SK-N-SH (cell line): ENCODE measurements around the gene NHS. TPM values are rescaled to one million over a fixed set of nuclear protein-coding genes. Genes with fewer than 3 reads are reported as not detected.

Source experiments
- CTCF ChIA-PET: fragments of 300-600, 350-600 bp; formaldehyde crosslinking; extraction: SDS; loops from one replicate; lab custom pipeline; 2021; lab: Yijun Ruan, JAX
- POLR2A ChIA-PET: fragments of 350-600 bp; sonication (Branson Sonifier 250); formaldehyde crosslinking; extraction: SDS; loops from one replicate; lab custom pipeline; 2020; ENCODE audit warnings: antibody characterized with exemption, inconsistent platforms; lab: Yijun Ruan, JAX
- DNase-seq: peaks from one replicate; pipeline ENCODE4 v3.0.0; 2012
- H2AFZ ChIP-seq: fragments of 200-600 bp; sonication (generic); 2 replicates; pipeline ENCODE4 v1.8.1; 2016; ENCODE audit warnings: antibody characterized with exemption, mild to moderate bottlenecking, low read depth
- H3F3A ChIP-seq: fragments of 200-600 bp; sonication (generic); replicated peaks from 2 replicates; pipeline ENCODE3; 2016; ENCODE audit warnings: antibody characterized with exemption, mild to moderate bottlenecking; ENCODE audit not compliant: insufficient read depth
- H3K27ac ChIP-seq, 2 experiments: fragments of 200-500 bp in 1 of 2; fragments of 200-600 bp in 1 of 2; sonication (Bioruptor generic) in 1 of 2; sonication (generic), shearing (Covaris generic) in 1 of 2; 2 replicates each; pipeline versions ENCODE4 v1.5.1 to v1.6.1; 2014 to 2016; ENCODE audit warnings: low read depth in 2 of 2, inconsistent platforms in 1 of 2, low read length in 1 of 2, mild to moderate bottlenecking in 1 of 2, mixed read lengths in 1 of 2
- H3K27me3 ChIP-seq: fragments of 200-600 bp; sonication (generic), shearing (Covaris generic); 2 replicates; pipeline ENCODE4 v1.6.1; 2016; ENCODE audit warnings: mixed run types; ENCODE audit not compliant: insufficient read depth
- H3K36me3 ChIP-seq, 2 experiments: fragments of 200-500 bp in 1 of 2; fragments of 200-600 bp in 1 of 2; sonication (Bioruptor generic) in 1 of 2; sonication (generic) in 1 of 2; replicated peaks in 1 of 2; 2 replicates each; pipeline versions ENCODE3 to v1.5.1; 2014 to 2016; ENCODE audit warnings: low read length in 1 of 2, mild to moderate bottlenecking in 1 of 2; ENCODE audit not compliant: insufficient read depth in 2 of 2, control insufficient read depth in 1 of 2
- H3K4me1 ChIP-seq, 2 experiments: fragments of 200-500 bp in 1 of 2; fragments of 200-600 bp in 1 of 2; sonication (Bioruptor generic) in 1 of 2; sonication (generic), shearing (Covaris generic) in 1 of 2; 2 replicates each; pipeline versions ENCODE4 v1.5.1 to v1.6.1; 2014 to 2016; ENCODE audit warnings: low read depth in 1 of 2, low read length in 1 of 2, mixed run types in 1 of 2; ENCODE audit not compliant: insufficient read depth in 2 of 2, control insufficient read depth in 1 of 2
- H3K4me2 ChIP-seq: fragments of 200-600 bp; sonication (generic), shearing (Covaris generic); 2 replicates; pipeline ENCODE4 v1.6.1; 2017; ENCODE audit warnings: mixed run types
- H3K4me3 ChIP-seq, 2 experiments: fragments of 200-500 bp in 1 of 2; fragments of 200-600 bp in 1 of 2; sonication (Bioruptor generic) in 1 of 2; sonication (generic), shearing (Covaris generic) in 1 of 2; 2 replicates each; pipeline versions ENCODE4 v1.5.1 to v1.8.1; 2014 to 2016; ENCODE audit warnings: low read depth in 2 of 2, inconsistent platforms in 1 of 2, low read length in 1 of 2, mild to moderate bottlenecking in 1 of 2, mixed read lengths in 1 of 2, moderate library complexity in 1 of 2
- H3K79me2 ChIP-seq: fragments of 200-600 bp; sonication (generic); 2 replicates; pipeline ENCODE4 v1.8.1; 2017; ENCODE audit warnings: mild to moderate bottlenecking; ENCODE audit not compliant: insufficient read depth
- H3K9ac ChIP-seq: fragments of 200-600 bp; sonication (generic); 2 replicates; pipeline ENCODE4 v1.6.1; 2017; ENCODE audit warnings: mixed run types
- H3K9me2 ChIP-seq: fragments of 200-600 bp; sonication (generic); 2 replicates; pipeline ENCODE4 v1.6.1; 2017; ENCODE audit warnings: mixed run types
- H3K9me3 ChIP-seq: fragments of 200-600 bp; sonication (generic); 2 replicates; pipeline ENCODE4 v1.6.1; 2017; ENCODE audit warnings: mixed run types, mild to moderate bottlenecking, moderate library complexity
- H4K20me1 ChIP-seq: fragments of 200-600 bp; sonication (generic); 2 replicates; pipeline ENCODE4 v1.6.1; 2017; ENCODE audit warnings: mild to moderate bottlenecking, mixed run types; ENCODE audit not compliant: insufficient read depth
- CHD2 ChIP-seq: fragments of 150-350 bp; IDR thresholded peaks from 2 replicates; pipeline ENCODE4 v1.6.1; 2018; ENCODE audit warnings: low read length; ENCODE audit not compliant: partially characterized antibody
- EZH2phosphoT487 ChIP-seq: fragments of 200-600 bp; sonication (generic); IDR thresholded peaks from 2 replicates; pipeline ENCODE4 v1.6.1; 2017; ENCODE audit warnings: low read depth, mixed run types, mild to moderate bottlenecking, antibody characterized with exemption, moderate library complexity, borderline replicate concordance
- FOXJ3 ChIP-seq: sonication (generic); formaldehyde crosslinking; IDR thresholded peaks from 2 replicates; pipeline ENCODE4 v1.5.1; 2020; ENCODE audit warnings: mild to moderate bottlenecking, missing genetic modification reagents
- FOXM1 ChIP-seq: IDR thresholded peaks from 2 replicates; pipeline ENCODE4 v1.4.0; 2012; ENCODE audit warnings: low read depth, mild to moderate bottlenecking
- GABPA ChIP-seq: IDR thresholded peaks from 2 replicates; pipeline ENCODE4 v1.4.0; 2012; ENCODE audit warnings: low read depth, mild to moderate bottlenecking
- MEF2A ChIP-seq: IDR thresholded peaks from 2 replicates; pipeline ENCODE4 v1.4.0; 2012; ENCODE audit warnings: low read depth, borderline replicate concordance
- MXI1 ChIP-seq: IDR thresholded peaks from 2 replicates; pipeline ENCODE4 v1.6.1; 2012; ENCODE audit warnings: mild to moderate bottlenecking, low read depth, low read length, improper control_type of control experiment
- NFIC ChIP-seq: IDR thresholded peaks from 2 replicates; pipeline ENCODE4 v1.4.0; 2012; ENCODE audit warnings: borderline replicate concordance
- POLR2AphosphoS5 ChIP-seq: IDR thresholded peaks from 2 replicates; pipeline ENCODE4 v1.6.1; 2012; ENCODE audit warnings: low read depth, low read length
- REST ChIP-seq: IDR thresholded peaks from 2 replicates; pipeline ENCODE4 v1.6.1; 2012; ENCODE audit warnings: mild to moderate bottlenecking, low read depth, low read length, moderate library complexity
- RXRA ChIP-seq: IDR thresholded peaks from 2 replicates; pipeline ENCODE4 v1.4.0; 2012; ENCODE audit warnings: low read depth, mild to moderate bottlenecking, borderline replicate concordance
- SMC3 ChIP-seq: IDR thresholded peaks from 2 replicates; pipeline ENCODE4 v1.6.1; 2012; ENCODE audit warnings: low read depth, low read length, improper control_type of control experiment
- TCF12 ChIP-seq: IDR thresholded peaks from 2 replicates; pipeline ENCODE4 v1.4.0; 2012
- TEAD4 ChIP-seq: IDR thresholded peaks from 2 replicates; pipeline ENCODE4 v1.4.0; 2012; ENCODE audit warnings: mild to moderate bottlenecking, borderline replicate concordance; ENCODE audit not compliant: insufficient read depth
- USF2 ChIP-seq: fragments of 150-350 bp; IDR thresholded peaks from 2 replicates; pipeline ENCODE4 v1.6.1; 2017; ENCODE audit warnings: antibody characterized with exemption, low read length, low read depth, borderline replicate concordance
- YY1 ChIP-seq: IDR thresholded peaks from 2 replicates; pipeline ENCODE4 v1.4.0; 2012; ENCODE audit warnings: low read depth, mild to moderate bottlenecking
- WGBS: methylation state at CpG from one replicate; pipeline ENCODE4 v1.1.6; 2017; ENCODE audit warnings: low lambda C conversion rate; 5-methylcytosine and 5-hydroxymethylcytosine counted together
- polyA plus RNA-seq, 3 experiments: library from polyadenylated mRNA; depleted of rRNA; stranded (reverse); fragments of >200 nt; gene quantifications; 2 replicates each; pipeline ENCODE4 v1.2.3, GENCODE V29; 2012
- TF ChIP-seq, protein P1 (sequence below): IDR thresholded peaks from 2 replicates; pipeline ENCODE4 v1.4.0; 2012; ENCODE audit warnings: low read depth
- TF ChIP-seq, protein P2 (sequence below): fragments of 150-350 bp; IDR thresholded peaks from 2 replicates; pipeline ENCODE4 v1.6.1; 2016; ENCODE audit warnings: mild to moderate bottlenecking, low read depth, low read length
- TF ChIP-seq, protein P3 (sequence below): IDR thresholded peaks from 2 replicates; pipeline ENCODE4 v1.4.0; 2012; ENCODE audit warnings: low read depth, borderline replicate concordance
- TF ChIP-seq, protein P4 (sequence below): IDR thresholded peaks from 2 replicates; pipeline ENCODE4 v1.4.0; 2012; ENCODE audit warnings: low read depth, borderline replicate concordance

Gene NHS
- polyA plus RNA-seq, 1 of the 3 experiments (the other 2 are of a cell fraction) = 1.0 TPM

DNA sequence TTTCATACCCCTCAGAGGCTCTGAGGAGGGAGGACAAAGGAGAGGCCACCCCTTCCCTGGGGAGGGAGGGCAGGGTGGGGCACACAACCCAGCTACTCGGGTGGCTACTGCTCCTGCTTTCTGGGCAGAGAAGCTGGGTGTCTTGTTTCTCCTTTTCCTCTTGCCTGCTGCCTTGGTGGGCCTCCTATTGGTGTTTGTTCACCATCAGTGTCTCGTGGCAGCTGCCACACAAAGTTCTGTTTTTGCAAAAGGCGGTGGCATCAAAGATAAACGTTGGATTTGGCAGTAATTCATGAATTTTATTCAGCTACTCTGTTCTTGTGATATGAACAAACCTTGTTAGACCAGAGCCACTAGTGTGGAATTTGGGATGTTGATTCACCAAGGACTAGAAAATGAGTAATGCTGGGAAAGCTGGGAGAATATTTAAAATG lies 209.3 kb downstream of the NHS start (continued):
- no peak for TF ChIP-seq USF2
- TF ChIP-seq, protein P1, sequence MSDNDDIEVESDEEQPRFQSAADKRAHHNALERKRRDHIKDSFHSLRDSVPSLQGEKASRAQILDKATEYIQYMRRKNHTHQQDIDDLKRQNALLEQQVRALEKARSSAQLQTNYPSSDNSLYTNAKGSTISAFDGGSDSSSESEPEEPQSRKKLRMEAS = 0 out of 2 replicates have a peak, but pooled peaks have one; percentile 26

- H3K27ac ChIP-seq = peak overlapping the region in 1 of 2 experiments; percentile 79; a peak in 3 of 4 replicates
- H3K4me2 ChIP-seq = 0 out of 2 replicates have a peak overlapping the region, but pooled peaks have one; percentile 56
- no peaks in the 10 kb centered on the region for H3K79me2 ChIP-seq
- no peaks in the 10 kb centered on the region for H3K9me3 ChIP-seq
- H3K4me1 ChIP-seq = peaks cover 3 to 11% of the 10 kb centered on the region in 2 experiments; a peak in 2 of 4 replicates
- no peaks in the 10 kb centered on the region for H3K36me3 ChIP-seq
- TF ChIP-seq YY1 (no peak), USF2 (no peak), REST (no peak), FOXJ3 (no peak), CHD2 (no peak), GABPA (no peak), EZH2phosphoT487 (no peak), SMC3 (no peak), NFIC (no peak), FOXM1 (no peak), TEAD4 (no peak), RXRA (no peak), MEF2A (no peak), POLR2AphosphoS5 (no peak), MXI1 (no peak), TCF12 (no peak)
- TF ChIP-seq, protein P2, sequence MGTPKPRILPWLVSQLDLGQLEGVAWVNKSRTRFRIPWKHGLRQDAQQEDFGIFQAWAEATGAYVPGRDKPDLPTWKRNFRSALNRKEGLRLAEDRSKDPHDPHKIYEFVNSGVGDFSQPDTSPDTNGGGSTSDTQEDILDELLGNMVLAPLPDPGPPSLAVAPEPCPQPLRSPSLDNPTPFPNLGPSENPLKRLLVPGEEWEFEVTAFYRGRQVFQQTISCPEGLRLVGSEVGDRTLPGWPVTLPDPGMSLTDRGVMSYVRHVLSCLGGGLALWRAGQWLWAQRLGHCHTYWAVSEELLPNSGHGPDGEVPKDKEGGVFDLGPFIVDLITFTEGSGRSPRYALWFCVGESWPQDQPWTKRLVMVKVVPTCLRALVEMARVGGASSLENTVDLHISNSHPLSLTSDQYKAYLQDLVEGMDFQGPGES = no peak
- TF ChIP-seq, protein P3, sequence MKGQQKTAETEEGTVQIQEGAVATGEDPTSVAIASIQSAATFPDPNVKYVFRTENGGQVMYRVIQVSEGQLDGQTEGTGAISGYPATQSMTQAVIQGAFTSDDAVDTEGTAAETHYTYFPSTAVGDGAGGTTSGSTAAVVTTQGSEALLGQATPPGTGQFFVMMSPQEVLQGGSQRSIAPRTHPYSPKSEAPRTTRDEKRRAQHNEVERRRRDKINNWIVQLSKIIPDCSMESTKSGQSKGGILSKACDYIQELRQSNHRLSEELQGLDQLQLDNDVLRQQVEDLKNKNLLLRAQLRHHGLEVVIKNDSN = no peak
- TF ChIP-seq, protein P4, sequence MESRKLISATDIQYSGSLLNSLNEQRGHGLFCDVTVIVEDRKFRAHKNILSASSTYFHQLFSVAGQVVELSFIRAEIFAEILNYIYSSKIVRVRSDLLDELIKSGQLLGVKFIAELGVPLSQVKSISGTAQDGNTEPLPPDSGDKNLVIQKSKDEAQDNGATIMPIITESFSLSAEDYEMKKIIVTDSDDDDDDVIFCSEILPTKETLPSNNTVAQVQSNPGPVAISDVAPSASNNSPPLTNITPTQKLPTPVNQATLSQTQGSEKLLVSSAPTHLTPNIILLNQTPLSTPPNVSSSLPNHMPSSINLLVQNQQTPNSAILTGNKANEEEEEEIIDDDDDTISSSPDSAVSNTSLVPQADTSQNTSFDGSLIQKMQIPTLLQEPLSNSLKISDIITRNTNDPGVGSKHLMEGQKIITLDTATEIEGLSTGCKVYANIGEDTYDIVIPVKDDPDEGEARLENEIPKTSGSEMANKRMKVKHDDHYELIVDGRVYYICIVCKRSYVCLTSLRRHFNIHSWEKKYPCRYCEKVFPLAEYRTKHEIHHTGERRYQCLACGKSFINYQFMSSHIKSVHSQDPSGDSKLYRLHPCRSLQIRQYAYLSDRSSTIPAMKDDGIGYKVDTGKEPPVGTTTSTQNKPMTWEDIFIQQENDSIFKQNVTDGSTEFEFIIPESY = no peak
- no peak overlapping the region for H3K9ac ChIP-seq
- no peak for DNase-seq
- ChIA-PET POLR2A (no interaction called here), CTCF (interaction anchor here (1.3 to 1.5 kb wide), 2 partner anchors 342 to 344 kb away, joined by 5 to 6 read pairs; no protein-coding TSS in a partner anchor)
- H3K27me3 ChIP-seq = no peaks in the 10 kb centered on the region
- no peak overlapping the region for H2AFZ ChIP-seq
- no peak overlapping the region for H3K4me3 ChIP-seq
- H3F3A ChIP-seq = peaks cover 5% of the 10 kb centered on the region
- H3K9me2 ChIP-seq = no peaks in the 10 kb centered on the region
- 39% methylated on average over 3 of the region's 3 CpGs for WGBS
- no peaks in the 10 kb centered on the region for H4K20me1 ChIP-seq
Measured at GRCh38 chrX:17585006-17585405, 210.0 kb downstream of the NHS start.
